Brain microvascular endothelial cell (primary cell): ENCODE measurements around the gene MAGI1.

Experiments used
- DNase-seq: peaks from one replicate; pipeline ENCODE4 v3.0.0-alpha.2; 2020
- H3K27ac ChIP-seq: fragments of 250-450 bp; sonication (Bioruptor Pico); 2 replicates; pipeline ENCODE4 v1.5.1; 2020; ENCODE audit warnings: mild to moderate bottlenecking, moderate library complexity
- H3K27me3 ChIP-seq: fragments of 250-450 bp; sonication (Bioruptor Pico); replicated peaks from 2 replicates; pipeline ENCODE4 v1.5.1; 2020; ENCODE audit warnings: mild to moderate bottlenecking
- H3K36me3 ChIP-seq: fragments of 250-450 bp; sonication (Bioruptor Pico); replicated peaks from 2 replicates; pipeline ENCODE4 v1.5.1; 2020; ENCODE audit warnings: mild to moderate bottlenecking
- H3K4me3 ChIP-seq: 2 replicates; pipeline ENCODE4 v1.5.1; 2011; ENCODE audit warnings: low read depth, mild to moderate bottlenecking, control low read depth, low read length, moderate library complexity
- in situ Hi-C: cut with HindIII; loops from 2 replicates; pipeline ENCODE4 v1.10.0; 2017; ENCODE audit warnings: low sequenced_read_pairs, low pct_ligation_motif_present
- TF ChIP-seq, protein P1 (sequence below): IDR thresholded peaks from 2 replicates; pipeline ENCODE4 v1.5.1; 2011; ENCODE audit warnings: low read depth, mild to moderate bottlenecking, moderate library complexity, low read length, control low read depth, inconsistent platforms; ENCODE audit errors: missing control alignments

MAGI1 gene

GRCh38 chr3:65873869-65874268 is 164.8 kb downstream of the MAGI1 start:
- no peak overlapping the region for H3K27ac ChIP-seq
- no peak for DNase-seq
- in situ Hi-C loops: no loop called here
- no peaks in the 10 kb centered on the region for H3K27me3 ChIP-seq
- no peak overlapping the region for H3K4me3 ChIP-seq
- no peaks in the 10 kb centered on the region for H3K36me3 ChIP-seq
- TF ChIP-seq, protein P1, sequence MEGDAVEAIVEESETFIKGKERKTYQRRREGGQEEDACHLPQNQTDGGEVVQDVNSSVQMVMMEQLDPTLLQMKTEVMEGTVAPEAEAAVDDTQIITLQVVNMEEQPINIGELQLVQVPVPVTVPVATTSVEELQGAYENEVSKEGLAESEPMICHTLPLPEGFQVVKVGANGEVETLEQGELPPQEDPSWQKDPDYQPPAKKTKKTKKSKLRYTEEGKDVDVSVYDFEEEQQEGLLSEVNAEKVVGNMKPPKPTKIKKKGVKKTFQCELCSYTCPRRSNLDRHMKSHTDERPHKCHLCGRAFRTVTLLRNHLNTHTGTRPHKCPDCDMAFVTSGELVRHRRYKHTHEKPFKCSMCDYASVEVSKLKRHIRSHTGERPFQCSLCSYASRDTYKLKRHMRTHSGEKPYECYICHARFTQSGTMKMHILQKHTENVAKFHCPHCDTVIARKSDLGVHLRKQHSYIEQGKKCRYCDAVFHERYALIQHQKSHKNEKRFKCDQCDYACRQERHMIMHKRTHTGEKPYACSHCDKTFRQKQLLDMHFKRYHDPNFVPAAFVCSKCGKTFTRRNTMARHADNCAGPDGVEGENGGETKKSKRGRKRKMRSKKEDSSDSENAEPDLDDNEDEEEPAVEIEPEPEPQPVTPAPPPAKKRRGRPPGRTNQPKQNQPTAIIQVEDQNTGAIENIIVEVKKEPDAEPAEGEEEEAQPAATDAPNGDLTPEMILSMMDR: no peak

DNA sequence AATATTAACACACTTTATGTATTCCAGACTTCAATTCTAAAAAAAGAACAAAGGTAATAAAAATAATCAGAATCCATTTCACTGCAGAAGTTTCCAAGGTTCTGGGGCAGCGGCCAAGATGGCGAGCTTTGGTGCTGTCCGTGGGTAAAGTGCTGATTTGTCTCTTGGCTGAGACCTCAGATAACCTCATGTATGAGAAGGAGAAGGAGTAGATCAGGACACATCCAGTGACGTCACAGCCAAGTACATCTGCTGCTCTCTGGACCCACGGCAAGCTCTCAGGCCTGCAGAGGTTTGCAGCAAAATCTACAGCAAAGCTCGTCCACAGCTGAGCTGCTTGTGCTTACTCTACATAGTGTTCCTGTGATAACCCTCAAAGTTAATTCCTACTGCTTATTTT is 165.7 kb downstream of the MAGI1 start:
- TF ChIP-seq, protein P1: no peak
- no peak for DNase-seq
- Histone ChIP-seq H3K27me3 (no peaks in the 10 kb centered on the region), H3K27ac (no peak overlapping the region), H3K4me3 (no peak overlapping the region), H3K36me3 (no peaks in the 10 kb centered on the region)
- in situ Hi-C loops: no loop called here

GRCh38 chr3:65871305-65872141 is 167.2 kb downstream of the MAGI1 start:
- in situ Hi-C loops: no loop called here

GRCh38 chr3:65869798-65870197 is 168.9 kb downstream of the MAGI1 start:
- H3K36me3 ChIP-seq: no peaks in the 10 kb centered on the region
- in situ Hi-C loops: no loop called here
- H3K27ac ChIP-seq: no peak overlapping the region
- TF ChIP-seq, protein P1: no peak
- no peak for DNase-seq
- H3K27me3 ChIP-seq: no peaks in the 10 kb centered on the region
- H3K4me3 ChIP-seq: no peak overlapping the region

More at GRCh38 chr3:65871305-65872141, 167.2 kb downstream of the MAGI1 start:
- no peak overlapping the region for H3K27ac ChIP-seq
- no peak for DNase-seq
- no peaks in the 10 kb centered on the region for H3K36me3 ChIP-seq
- H3K27me3 ChIP-seq: no peaks in the 10 kb centered on the region
- H3K4me3 ChIP-seq: no peak overlapping the region
- TF ChIP-seq, protein P1: no peak

GRCh38 chr3:65867463-65868210 is 171.1 kb downstream of the MAGI1 start:
- DNase-seq: no peak
- TF ChIP-seq, protein P1: no peak
- in situ Hi-C loops: no loop called here
- H3K4me3 ChIP-seq: no peak overlapping the region
- H3K27me3 ChIP-seq: no peaks in the 10 kb centered on the region
- no peaks in the 10 kb centered on the region for H3K36me3 ChIP-seq
- H3K27ac ChIP-seq: no peak overlapping the region
